ENCODE data around the gene SCAP.

Gene SCAP

DNA sequence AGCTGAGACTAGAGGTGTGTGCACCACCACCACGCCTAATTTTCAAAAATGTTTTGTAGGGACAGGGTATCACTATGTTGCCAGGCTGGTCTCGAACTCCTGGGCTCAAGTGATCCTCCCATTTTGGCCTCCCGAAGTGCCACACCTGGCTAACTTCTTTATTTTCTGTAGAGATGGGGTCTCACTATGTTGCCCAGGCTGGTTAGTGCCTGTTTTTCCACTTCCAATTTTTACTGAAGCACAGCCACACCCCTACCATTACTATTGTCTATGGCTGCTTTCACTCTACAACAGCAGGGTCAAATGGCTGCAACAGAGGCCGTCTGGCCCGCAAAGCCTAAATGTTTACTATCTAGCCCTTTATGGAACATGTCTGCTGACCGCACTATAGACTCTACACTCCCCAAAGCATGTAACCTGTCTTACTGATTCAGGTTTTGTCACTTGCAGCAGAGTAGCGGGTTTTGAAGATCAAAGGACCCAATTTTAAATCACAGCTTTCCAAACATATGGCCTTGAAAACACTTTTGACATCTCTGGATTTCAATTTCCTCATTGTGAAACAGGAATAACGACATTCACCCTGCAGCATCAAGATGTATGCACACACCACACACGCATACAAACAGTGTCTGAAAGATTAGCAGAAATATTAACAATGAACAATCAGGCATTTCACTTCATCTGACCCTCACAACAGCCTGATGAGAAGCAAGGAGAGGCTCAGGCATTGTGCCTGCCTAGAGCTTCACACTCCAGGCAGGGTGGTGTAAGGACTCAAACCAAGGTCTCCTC lies 46.1 kb downstream of the SCAP start:
- no peak for DNase-seq

DNA sequence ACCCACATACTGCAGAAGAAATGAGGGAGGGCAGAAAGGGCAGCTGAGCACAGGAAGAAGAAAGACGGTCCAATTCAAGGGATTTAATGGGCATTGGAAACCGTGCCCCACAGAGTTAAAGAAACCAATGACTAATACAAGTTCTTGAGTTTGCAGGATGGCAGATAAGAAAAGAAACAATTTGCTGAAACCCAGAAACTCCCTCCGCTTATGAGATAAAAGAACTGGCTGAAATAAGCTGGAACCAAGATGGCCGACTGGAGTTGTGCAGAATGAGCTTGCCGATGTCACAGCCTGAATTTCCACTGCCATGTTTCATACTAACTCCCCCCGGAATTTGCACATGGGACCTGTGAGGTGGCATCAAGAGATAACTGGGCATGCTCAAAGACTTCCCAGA lies 47.1 kb downstream of the SCAP start:
- DNase-seq: no peak

DNA sequence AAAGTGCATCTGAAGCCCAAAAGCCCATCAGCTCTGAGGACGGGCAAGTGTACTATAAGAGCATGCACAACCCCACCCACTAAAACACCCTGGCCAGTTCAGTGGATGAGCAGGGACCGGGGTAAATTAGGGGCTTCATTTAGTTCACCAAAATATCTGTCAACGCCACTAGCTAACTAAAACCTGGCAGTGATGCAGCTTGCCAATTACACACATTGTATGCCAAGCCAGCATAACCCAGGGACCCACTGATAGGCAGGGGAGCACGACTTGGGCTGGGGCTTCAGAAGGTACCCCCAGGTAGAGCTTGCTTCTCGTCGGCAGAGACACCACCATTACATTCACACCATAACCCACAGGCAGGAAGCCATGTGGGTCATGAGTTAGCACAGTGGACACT lies 47.9 kb downstream of the SCAP start:
- DNase-seq: no peak

DNA sequence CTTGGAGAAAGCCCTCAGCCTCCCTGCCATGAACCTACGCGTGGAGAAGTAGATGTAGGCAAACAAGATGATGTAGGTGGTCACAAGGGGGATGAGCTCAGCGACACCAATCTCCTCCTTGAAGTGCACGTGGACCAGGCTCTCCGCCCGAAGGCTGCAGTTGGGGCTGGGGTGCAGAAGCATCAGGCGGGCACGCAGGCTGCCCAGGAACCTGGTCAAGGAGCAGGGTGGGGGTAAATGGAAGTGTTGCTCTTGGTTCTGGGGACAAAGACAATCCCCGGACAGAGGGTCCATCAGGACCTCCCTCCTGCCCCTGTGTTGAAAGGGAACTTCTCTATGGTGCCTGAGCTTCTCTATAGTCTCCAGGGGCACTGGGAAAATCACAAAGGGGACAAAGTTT lies 49.8 kb downstream of the SCAP start:
- DNase-seq: no peak

DNA sequence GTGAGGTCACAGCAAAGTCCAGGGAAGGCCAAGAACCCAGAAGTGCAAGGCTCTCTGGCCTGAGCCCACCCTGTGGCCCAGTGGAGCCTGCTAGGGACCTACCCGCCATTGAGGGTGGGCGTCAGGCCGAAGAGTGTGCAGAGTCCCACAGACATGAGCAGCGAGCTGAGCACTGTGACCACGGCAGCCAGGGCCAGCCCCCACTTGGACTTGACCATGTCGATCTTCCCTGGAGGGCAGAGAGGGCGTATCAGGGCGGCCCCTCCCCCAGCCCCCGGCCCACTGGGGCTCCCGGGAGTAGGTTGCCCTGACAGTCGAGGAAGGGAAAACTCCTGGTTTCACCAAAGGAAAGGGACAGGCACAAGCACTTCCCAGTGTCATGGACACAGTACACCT lies 50.4 kb downstream of the SCAP start:
- DNase-seq: no peak

DNA sequence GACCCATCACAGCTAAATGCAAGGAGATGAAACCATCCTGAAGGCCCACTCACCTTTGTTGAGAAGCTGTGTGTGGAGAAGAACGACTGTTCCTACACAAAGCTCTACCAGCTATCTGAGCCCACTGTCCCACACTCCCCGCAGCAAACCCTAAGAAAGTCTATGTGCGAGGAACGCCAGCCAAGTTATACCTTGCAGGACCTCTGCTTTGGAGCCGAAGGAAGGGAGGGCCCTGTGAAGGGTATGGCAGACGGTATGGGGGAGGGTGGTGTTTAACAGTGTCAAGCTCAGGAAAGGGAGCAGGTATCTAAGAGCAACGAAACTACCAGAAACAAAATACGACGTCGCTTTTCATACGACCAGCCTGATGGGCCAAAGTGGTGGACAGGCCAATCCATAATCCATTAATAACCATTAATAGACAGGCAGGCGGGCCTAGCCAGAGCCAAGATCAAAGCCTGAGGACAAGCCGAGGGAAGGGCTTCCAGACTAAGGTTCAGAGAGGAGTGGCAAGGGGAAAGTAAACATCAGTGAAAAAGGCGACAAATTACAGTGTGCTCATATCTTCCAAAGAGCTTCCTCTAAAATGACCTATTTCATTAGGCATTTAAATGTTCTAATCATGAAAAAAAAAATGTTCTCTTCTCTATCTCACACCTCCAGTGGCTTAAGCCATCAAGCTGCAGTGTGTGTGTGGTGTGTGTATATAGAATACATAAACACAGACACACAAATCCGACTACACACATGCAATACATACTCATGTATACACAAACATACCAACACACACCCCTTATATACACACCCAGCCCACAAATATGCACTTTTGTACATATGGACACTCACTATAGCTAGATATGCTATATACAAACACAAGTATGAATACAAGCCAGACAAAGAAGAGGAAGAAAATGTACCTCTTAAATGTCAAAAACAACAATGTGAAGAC lies 51.0 kb downstream of the SCAP start:
- DNase-seq: no peak

DNA sequence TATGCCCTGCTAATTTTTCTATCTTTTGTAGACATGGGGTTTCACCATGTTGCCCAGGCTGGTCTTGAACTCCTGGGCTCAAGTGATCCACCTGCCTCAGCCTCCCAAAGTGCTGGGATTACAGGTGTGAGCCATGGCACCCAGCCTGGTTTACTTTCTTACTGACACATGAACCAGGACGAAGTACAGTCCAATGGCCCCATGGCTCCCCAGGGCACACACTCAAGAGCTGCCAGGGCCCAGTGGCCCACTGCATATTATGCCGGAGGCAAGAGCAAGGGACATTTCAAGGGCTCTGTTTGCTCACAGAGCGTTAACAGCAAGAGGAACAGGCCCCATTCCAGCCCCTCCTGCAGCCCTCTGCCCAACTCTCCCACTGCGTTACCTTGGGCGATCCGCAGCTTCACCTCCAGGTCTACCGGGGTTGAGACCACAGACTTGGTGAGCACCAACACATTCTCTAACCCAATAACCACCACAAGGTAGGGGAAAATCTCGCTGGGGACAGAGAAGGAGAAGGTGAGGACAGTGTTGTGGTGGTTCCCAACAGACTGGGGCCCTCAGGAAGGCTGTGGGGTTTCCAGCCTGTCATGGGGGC lies 52.1 kb downstream of the SCAP start:
- DNase-seq: no peak

DNA sequence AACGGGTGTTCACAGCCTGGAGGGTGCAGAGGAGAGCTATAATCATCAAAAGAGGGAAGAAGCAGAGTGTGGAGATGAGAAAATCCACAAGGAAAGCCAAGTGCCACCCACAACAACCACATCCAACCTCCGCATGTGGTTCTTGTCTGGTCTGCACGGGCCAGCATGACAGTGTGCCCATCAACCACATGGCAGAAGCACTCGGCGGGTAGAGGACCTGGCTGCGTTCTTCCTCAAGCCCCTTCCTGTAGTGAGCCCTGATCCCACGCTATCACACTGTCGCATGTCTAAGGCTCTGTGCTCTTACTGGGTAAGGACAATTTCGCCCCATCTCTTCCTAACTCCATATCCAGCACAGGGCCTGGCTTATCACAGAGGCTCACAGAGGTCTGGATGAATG lies 53.0 kb downstream of the SCAP start:
- no peak for DNase-seq

DNA sequence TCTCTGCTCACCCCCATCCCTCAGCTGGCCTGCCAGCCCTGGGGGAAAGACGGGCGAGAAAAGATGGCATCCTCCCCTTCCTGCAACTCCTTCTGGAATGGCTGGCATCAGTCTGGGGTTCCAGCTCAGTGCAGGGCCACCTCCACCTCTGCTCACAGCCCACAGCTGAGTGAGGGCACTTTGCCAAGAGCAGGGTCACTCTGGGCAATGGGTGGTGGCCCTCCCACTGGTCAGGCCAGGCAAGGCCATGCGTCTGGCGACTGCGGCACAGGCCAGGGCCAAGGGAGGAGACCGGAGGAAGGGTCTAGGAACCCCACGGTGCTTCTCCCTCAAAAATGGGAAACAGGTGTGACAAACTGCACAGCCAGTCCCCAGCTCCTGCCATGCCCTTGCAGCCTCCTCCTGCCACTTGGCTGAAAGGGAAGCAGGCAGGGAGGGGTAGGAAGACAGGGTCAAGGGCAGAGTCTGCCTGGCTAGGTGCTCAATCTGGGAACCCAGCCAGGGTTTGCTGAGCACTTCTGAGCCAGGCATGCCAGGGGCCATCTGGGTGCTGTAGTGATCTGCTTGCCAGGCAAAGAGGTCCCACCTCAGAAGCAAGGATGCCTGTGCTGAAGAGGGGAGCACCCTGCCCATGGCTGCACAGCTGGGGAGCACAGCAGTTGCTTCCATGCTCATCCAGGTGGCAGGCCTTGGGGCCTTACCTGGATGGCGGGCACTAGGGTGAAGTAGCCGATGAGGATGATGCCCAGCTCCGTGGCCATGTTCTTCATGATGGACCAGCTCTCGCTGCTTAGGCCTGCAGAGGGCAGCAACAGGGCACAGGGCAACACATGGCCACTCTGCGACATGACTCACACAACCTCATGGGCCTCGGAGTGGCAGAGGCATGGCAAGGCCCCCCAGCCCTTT lies 53.7 kb downstream of the SCAP start:
- no peak for DNase-seq

DNA sequence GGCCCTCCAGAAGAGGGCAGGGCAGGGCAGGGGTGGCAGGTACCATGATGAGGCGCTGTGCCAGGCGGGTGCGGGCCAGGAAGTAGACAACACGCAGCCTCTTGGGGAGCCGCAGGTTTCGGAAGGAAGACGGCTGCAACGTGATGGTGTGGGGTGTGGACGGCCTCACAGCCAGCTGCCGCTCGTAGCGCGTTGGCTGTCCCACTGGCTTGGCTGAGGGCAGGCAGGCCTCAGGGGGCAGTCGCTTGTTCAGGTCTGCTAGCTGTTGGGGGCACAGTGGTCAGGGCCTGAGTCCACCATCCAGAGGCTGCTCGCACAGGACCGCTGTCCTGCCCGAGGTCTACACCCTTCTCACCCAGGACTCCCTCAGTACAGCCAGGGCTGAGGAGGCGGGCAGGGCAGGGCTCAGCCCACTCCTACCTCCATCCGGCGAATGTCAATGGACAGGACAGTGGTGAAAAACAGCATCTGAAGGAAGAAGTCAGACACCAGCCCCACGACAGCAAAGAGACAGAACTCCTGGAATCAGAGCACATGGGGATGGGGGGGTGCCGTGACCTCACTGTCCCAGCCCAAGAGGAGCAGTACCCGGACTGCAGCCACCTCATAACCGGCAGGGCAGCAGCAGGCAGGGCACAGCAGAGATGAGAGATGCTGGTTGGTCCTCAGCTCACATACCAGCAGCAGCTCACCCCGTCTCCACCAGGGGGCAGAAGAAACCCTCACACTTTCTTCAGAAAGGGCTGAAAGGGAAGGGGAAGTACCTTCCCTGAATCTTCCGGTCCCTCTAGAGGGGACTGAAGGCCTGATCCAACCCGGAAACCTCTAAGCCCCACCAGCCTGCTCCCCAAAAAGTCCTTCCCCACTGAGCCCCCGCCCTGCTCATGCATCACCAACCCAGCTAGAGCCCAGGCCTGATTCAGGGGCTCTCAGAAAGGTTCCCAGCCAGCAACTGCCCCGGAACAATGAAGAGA lies 54.9 kb downstream of the SCAP start:
- no peak for DNase-seq

DNA sequence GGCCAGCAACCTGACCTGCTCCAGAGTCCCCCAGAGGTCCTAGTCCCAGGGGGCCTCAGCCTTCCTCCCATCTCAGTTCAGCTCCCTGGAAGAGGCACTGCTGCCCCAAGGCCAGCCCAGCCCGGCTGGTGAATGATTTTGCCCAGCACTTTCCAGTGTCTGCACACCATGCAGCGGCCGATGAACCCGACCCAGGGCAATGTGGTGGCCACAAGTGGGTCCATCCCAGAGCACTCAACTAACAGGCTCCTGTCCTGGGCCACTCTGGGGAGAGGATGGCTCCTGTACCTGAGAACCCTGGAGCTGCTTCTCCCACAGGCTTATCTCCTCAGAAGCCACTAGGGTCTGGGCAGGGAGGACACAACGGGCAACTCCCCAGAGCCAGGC lies 55.7 kb downstream of the SCAP start:
- DNase-seq: no peak

DNA sequence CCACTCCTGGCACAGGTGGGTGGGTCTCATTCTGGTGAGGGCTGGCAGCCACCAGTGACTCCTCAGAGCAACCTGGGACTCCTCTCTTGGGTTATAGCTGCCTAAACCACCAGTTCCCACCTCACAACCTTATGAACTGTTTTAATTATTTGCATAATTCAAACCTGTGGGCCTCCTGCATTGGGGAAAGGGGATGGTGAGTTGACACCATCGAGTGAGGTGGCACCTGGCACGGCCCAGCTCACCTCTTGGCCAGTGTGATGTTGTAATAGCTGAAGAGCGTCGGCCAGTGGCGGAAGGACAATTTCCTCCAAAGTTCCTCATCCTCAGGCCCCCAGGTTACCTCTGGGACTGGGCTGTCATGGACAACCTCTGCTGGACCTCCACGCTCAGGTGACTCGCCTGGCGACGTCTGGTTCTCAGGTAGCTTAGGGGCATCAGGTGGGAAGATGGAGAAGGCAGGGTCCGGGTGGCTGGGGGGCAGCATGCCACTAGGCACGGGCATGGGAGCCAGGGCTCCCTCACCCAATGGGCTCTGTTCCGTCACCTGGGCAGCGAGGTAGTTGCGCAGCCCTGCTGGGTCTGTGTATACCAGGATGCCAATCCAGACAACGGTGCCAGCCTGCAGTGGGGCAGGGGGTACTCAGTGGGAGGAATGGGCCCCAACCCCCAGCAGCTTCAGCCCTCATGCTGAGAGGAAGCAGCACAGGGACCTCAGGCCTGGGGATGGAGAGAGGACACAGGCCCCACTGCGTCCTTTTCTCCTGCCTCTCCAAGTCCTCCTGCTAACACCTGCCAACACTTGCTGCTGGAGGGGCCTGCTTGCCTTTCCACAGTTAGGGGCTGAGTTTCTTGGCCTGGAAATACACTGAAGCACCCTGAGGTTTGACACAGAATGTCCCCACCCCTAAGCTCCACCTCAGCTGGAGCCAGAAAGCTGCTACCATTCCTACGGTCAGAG lies 56.4 kb downstream of the SCAP start:
- DNase-seq: no peak

DNA sequence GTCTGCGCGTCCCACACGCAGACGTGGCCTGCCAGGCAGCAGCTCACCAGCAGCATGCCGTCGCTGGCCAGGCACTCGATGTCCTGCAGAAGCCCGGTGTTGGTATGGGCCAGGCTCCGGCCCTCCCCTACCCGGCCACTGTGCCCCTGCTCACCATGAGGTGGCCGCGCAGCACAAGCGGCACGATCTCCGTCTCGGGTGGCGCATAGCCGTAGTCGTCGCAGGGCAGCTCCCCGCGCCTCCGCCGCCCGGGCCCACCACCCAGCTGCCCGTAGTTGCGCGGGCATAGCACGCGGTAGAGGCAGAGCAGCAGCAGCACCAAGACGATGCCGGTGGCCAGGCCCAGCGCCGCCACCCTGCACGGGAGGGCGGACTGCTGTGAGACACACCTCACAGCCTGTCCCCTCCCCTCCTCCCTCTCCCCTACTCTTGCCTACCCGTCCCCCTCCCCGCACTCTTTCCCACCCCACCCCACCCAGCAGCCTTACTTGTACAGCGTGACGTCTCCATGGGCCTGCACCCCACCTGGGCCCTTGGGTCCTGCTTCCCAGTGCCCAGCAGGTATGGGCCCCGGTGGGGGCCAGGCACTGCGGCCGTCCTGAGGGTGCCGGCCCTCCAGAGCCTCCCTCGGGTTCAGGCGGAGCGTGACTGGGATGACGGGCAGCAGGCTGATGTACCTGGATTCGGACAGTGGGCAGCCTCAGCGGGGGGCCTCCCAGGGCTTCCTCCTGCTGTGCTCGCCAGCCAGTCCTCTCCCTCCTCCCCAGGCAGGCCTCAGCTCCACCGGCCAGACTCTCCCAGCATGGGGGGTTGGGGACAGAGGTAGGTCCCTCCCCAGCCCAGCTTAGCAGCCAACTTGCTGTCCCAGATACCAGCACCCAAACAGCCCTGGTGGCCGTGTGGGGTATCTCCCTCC lies 57.3 kb downstream of the SCAP start:
- no peak for DNase-seq

DNA sequence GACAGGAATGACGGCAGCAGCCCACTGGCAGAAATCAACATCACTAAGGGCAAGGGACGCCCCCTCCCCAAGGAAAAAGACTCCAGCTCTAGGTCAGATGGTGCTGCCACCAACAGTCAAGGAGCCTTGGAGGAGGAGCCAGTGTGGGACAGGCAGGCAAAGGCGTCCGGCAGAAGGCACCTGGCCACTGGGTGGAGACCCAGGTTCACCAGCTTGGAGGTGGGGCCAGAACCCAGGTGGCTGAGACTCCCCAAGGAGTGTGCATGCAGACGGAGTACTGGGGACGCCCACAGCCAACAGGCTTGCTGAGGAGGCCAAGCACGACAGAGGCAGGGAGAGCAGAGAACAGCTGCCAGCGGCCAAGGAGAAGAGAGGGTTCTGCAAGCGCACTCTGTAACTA lies 59.7 kb downstream of the SCAP start:
- no peak for DNase-seq

DNA sequence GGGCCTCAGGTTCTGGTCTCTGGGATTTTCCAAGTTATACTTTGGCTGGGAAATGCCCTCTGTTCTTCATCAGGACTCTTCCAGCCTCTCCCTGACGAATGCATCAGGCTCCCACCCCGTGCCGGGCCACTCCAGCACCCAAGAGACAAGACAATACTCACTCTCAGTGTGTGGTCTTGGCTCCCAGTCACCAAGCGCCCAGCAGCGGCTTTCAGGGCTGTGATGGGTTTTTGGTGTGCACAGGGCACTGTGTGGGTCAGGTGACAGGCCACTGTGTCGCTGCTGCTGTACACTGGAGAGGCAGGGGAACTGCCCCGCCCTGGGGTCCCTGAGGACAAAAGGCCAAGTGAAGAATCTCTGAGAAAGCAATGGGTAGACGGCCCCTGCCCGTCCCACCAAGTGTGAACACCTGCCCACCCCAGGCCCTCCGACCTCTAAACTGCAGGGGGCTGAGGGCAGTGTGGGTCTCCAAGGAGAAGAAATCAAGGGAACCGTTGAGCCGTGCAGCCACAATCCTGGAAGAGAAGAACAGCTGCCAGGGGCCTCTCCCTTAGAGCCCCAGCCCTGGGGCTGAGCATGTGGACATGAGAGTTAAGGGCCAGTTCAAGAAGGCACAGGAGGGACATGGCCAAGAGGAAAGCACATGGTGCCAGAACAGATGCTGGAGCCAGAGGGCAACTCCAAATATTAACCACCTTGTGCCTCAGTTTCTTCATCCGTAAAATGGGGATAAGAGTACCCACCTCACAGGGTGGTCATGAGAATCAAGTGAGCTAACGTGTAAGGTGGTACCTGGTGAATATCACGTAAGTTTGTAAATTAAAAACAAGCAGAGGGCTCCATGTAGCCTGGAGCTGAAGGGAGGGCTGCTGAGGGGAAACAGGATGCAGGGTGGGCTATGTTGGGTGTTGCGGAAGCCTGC lies 60.8 kb downstream of the SCAP start:
- no peak for DNase-seq

DNA sequence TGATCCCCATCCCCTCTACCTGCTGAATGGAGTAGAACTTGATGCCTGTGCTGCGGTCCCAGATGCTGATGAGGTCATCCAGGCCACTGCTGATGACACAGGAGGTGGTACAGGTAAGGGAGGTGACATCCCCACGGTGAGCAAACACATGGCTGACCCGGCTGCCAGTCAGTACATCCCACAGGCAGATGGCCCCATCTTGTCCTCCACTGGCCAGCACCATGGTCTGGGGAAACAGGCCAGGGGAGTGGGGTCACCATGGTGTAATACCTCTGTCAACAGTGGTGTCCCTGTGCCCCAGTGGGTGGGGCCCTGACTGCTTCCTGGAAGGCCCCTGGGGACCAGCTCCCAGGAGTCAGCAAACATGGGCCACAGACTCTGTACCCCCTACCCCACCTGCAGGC lies 61.6 kb downstream of the SCAP start:
- no peak for DNase-seq

DNA sequence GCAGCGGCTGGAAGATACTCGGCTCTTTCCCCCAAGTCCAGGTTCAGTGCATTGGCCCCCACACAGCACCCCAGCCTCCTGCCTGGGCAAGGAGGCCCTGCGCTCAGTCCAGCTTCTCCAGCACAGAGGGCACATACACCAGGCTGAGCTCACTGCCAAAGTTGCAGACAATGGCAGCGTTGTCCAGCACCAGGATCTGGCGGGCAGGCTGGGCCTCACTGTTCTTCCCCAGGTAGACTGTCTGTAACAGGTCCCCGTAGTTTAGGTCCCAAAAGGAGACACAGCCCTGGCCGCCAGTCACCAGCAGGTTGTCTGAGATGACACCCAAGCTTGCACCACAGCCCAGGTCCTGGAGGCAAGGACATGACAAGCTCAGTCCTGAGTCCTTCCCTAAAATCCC lies 62.0 kb downstream of the SCAP start:
- no peak for DNase-seq
